Central memory CD8-positive, alpha-beta T cell (primary cell): ENCODE data around the gene GCLM.

Experiments used
- ATAC-seq: fragments of 150-1000 bp; cut with Tn5 transposase; replicated peaks from 2 replicates; pipeline ENCODE4 v1.10.0; 2022; ENCODE audit warnings: mild to moderate bottlenecking, moderate FRiP score, moderate number of reproducible peaks; ENCODE audit not compliant: poor library complexity, severe bottlenecking; ENCODE audit errors: extremely low read depth
- DNase-seq, 2 donors: peaks; one replicate each; pipeline ENCODE4 v3.0.0; 2021; ENCODE audit warnings: low spot score in 2 of 2
- H3K27ac Mint-ChIP-seq: one replicate; pipeline ENCODE4 v1.8.0; 2022; ENCODE audit warnings: low read depth, mild to moderate bottlenecking, moderate library complexity, mixed read lengths
- H3K27me3 Mint-ChIP-seq: one replicate; pipeline ENCODE4 v1.8.0; 2022; ENCODE audit warnings: mixed read lengths
- H3K36me3 Mint-ChIP-seq: one replicate; pipeline ENCODE4 v1.8.0; 2022; ENCODE audit warnings: mild to moderate bottlenecking, moderate library complexity, mixed read lengths; ENCODE audit not compliant: insufficient read depth
- H3K4me1 Mint-ChIP-seq: one replicate; pipeline ENCODE4 v1.8.0; 2022; ENCODE audit warnings: mixed read lengths
- H3K4me3 Mint-ChIP-seq: one replicate; pipeline ENCODE4 v1.8.0; 2022; ENCODE audit warnings: mild to moderate bottlenecking, moderate library complexity, mixed read lengths
- H3K9me3 Mint-ChIP-seq: one replicate; pipeline ENCODE4 v1.8.0; 2022; ENCODE audit warnings: mixed read lengths

The GCLM gene

DNA sequence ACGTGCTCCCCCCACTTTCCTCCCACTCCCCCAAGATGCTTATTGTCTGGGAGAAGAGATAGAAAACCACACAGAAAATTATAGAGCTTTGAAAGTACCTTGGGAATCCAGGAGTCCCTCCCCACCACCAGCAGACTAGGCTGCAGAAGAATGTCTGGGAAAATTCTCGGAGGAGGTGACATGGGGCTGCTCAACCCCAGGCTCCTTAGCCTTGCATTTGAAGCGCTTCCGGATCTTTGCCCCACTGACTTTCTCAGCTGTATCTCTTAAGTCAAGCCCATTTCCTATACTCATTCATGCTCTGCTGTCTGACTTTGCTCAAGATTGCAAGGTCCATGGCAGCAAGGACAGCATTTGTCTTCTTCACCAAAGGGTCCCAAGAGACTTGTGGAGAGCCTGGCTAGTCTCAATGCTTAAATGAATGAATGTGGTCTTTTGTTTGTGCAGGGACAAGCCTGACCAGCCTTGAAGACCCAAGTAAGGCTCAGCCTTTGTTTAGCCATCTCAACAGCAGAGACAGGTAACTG, 68.2 kb downstream of the GCLM start:
- no peaks in the 10 kb centered on the region for H3K27me3 Mint-ChIP-seq
- ATAC-seq: no peak
- peaks cover 7% of the 10 kb centered on the region for H3K4me1 Mint-ChIP-seq
- H3K4me3 Mint-ChIP-seq: no peak overlapping the region
- H3K9me3 Mint-ChIP-seq: no peaks in the 10 kb centered on the region
- no peak for DNase-seq
- H3K36me3 Mint-ChIP-seq: peaks cover 8% of the 10 kb centered on the region
- no peak overlapping the region for H3K27ac Mint-ChIP-seq

DNA sequence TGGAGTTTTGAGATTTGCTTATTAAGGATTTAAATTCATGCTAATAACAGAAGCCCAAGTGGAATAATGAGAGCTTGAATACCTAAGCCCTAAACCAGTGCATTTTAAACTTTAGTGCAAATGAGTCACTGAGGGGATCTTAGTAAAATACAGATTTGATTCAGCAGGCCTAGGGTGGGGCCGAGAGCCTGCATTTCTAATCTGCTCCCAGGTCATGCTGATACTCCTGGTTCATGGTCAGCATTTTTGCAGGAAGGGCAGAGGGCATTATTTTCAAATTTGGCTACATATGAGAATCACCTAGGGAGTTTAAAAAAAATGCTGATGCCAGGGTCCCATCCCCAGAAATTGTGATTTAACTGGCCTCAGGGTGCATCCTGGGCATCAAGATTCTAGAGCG, 69.5 kb downstream of the GCLM start:
- no peak for ATAC-seq

GRCh38 chr1:93839307-93839706, 69.9 kb downstream of the GCLM start:
- Mint-ChIP-seq H3K9me3 (peaks cover 7% of the 10 kb centered on the region), H3K4me1 (no peaks in the 10 kb centered on the region), H3K27ac (no peak overlapping the region), H3K36me3 (peaks cover 1% of the 10 kb centered on the region), H3K27me3 (no peaks in the 10 kb centered on the region), H3K4me3 (no peak overlapping the region)
- ATAC-seq: no peak
- DNase-seq: no peak

More for the DNA sequence above, 69.5 kb downstream of the GCLM start:
- Mint-ChIP-seq H3K9me3 (peaks cover 2% of the 10 kb centered on the region), H3K27ac (no peak overlapping the region), H3K4me3 (no peak overlapping the region), H3K4me1 (no peaks in the 10 kb centered on the region), H3K27me3 (no peaks in the 10 kb centered on the region), H3K36me3 (peaks cover 4% of the 10 kb centered on the region)
- DNase-seq: no peak

DNA sequence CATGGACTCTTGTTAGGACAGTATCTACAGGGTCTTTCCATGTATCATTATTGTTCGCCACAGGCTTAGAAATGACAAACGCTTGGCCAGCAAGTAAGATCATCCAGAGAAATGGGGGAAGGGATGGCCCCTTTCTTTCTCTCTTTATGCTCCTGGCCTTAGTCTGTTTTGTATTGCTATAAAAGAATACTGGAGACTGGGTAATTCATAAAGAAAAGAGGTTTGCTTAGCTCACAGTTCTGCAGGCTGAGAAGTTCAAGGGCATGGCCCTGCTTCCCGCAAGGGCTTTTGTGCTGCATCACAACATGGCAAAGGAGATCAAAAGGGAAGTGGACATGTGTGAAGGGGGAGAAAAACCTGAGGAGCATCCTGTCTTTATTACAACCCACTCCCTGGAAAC, 71.3 kb downstream of the GCLM start:
- Mint-ChIP-seq H3K4me1 (no peaks in the 10 kb centered on the region), H3K27ac (no peak overlapping the region), H3K36me3 (peaks cover 1% of the 10 kb centered on the region), H3K4me3 (no peak overlapping the region), H3K9me3 (peaks cover 10% of the 10 kb centered on the region), H3K27me3 (no peaks in the 10 kb centered on the region)
- ATAC-seq: no peak
- no peak for DNase-seq
